Transverse colon (tissue), 4 donors: ENCODE data around the gene TCF7L2. TPM values are rescaled to one million over a fixed set of nuclear protein-coding genes. Genes with fewer than 3 reads are reported as not detected.

Source experiments
- DNase-seq: peaks from one replicate; pipeline ENCODE4 v3.0.0-alpha.2; 2019
- H3K27ac ChIP-seq, 4 donors: fragments of 200-600 bp; sonication (generic); 2 replicates each; pipeline ENCODE4 v1.5.1; 2016 to 2018; ENCODE audit warnings: inconsistent platforms in 4 of 4
- H3K27me3 ChIP-seq: fragments of 200-600 bp; sonication (generic); 2 replicates; pipeline ENCODE4 v1.5.1; 2017; ENCODE audit warnings: inconsistent platforms
- H3K36me3 ChIP-seq, 4 donors: fragments of 200-600 bp; sonication (generic); 2 replicates each; pipeline ENCODE4 v1.5.1; 2017 to 2019; ENCODE audit warnings: inconsistent platforms in 4 of 4
- H3K4me1 ChIP-seq, 4 donors: fragments of 200-600 bp; sonication (generic); 2 replicates each; pipeline ENCODE4 v1.5.1; 2017 to 2020; ENCODE audit warnings: inconsistent platforms in 4 of 4
- H3K4me3 ChIP-seq, 4 donors: fragments of 200-600 bp; sonication (generic); 1 replicate in 1 of 4; 2 replicates in 3 of 4; pipeline versions ENCODE4 v1.5.1 to v1.6.1; 2017 to 2019; ENCODE audit warnings: inconsistent platforms in 4 of 4
- H3K9me3 ChIP-seq, 2 donors: fragments of 200-600 bp; sonication (generic); 2 replicates each; pipeline ENCODE4 v1.5.1; 2017 to 2019; ENCODE audit warnings: inconsistent platforms in 2 of 2
- EP300 ChIP-seq: sonication (generic); formaldehyde crosslinking; IDR thresholded peaks from one replicate; pipeline ENCODE4 v1.6.1; 2017; ENCODE audit warnings: antibody characterized with exemption, low read depth
- POLR2A ChIP-seq: fragments of 450-650 bp; IDR thresholded peaks from one replicate; pipeline ENCODE4 v1.6.1; 2016; ENCODE audit warnings: antibody characterized with exemption, mild to moderate bottlenecking, moderate library complexity
- POLR2AphosphoS5 ChIP-seq, 3 donors: sonication (generic); formaldehyde crosslinking; IDR thresholded peaks; one replicate each; pipeline ENCODE4 v1.6.1; 2016; ENCODE audit warnings: antibody characterized with exemption in 3 of 3
- WGBS, 2 donors: methylation state at CpG; one replicate each; pipeline ENCODE4 v1.1.5; 2018; ENCODE audit warnings: low coverage in 1 of 2; 5-methylcytosine and 5-hydroxymethylcytosine counted together
- in situ Hi-C, 4 donors: fragments of 200-750 bp; cut with MboI; loops; one replicate each; pipeline versions ENCODE4 v1.15.0 to v1.15.1; 2017; ENCODE audit warnings: low sequenced_read_pairs in 3 of 4, low pct_ligation_motif_present in 1 of 4, low pct_unique_long_range_greater_than_20kb in 1 of 4
- intact Hi-C: fragments of 100-400 bp; cut with DNase I; formaldehyde crosslinking; loops from one replicate; pipeline ENCODE4 v1.15.1; 2023; ENCODE audit warnings: low total_unique reads
- total RNA-seq, 4 donors: library from RNA; depleted of rRNA; stranded (reverse); fragments of >200 nt; gene quantifications; one replicate each; pipeline ENCODE4 v1.1.0, GENCODE V29; 2016
- TF ChIP-seq, protein P1 (sequence below), 5 experiments: fragments of 200-600 bp in 3 of 5; fragments of 450-650 bp in 2 of 5; sonication (generic) in 3 of 5; IDR thresholded peaks; 1 replicate in 2 of 5; 2 replicates in 3 of 5; pipeline ENCODE4 v1.5.1; 2016 to 2017; ENCODE audit warnings: antibody characterized with exemption in 5 of 5, inconsistent platforms in 3 of 5, mild to moderate bottlenecking in 2 of 5, moderate library complexity in 1 of 5

The TCF7L2 gene
- total RNA-seq, 4 donors from 2014 or later: 84.6 to 249 (median 137) TPM

GRCh38 chr10:113115556-113115955 is 165.5 kb downstream of the TCF7L2 start:
- 89 to 93% methylated on average over 10 of the region's 10 CpGs for WGBS, 2 donors

GRCh38 chr10:113118882-113119281 is 168.8 kb downstream of the TCF7L2 start:
- H3K27me3 ChIP-seq: no peaks in the 10 kb centered on the region
- no peaks in the 10 kb centered on the region for H3K9me3 ChIP-seq
- WGBS, 2 donors: 92 to 97% methylated on average over 15 of the region's 15 CpGs
- H3K36me3 ChIP-seq: no peaks in the 10 kb centered on the region
- no peak overlapping the region for H3K27ac ChIP-seq
- DNase-seq: no peak
- intact Hi-C loops: no loop called here
- in situ Hi-C loops: loop anchor here in 3 of 4 donors (25.0 kb wide), 2 partner anchors 382 to 557 kb away; no protein-coding TSS in a partner anchor
- H3K4me1 ChIP-seq: no peaks in the 10 kb centered on the region
- TF ChIP-seq POLR2AphosphoS5 (IDR thresholded peaks at IDR 0.05): no peak
- TF ChIP-seq EP300: no peak
- TF ChIP-seq, protein P1, sequence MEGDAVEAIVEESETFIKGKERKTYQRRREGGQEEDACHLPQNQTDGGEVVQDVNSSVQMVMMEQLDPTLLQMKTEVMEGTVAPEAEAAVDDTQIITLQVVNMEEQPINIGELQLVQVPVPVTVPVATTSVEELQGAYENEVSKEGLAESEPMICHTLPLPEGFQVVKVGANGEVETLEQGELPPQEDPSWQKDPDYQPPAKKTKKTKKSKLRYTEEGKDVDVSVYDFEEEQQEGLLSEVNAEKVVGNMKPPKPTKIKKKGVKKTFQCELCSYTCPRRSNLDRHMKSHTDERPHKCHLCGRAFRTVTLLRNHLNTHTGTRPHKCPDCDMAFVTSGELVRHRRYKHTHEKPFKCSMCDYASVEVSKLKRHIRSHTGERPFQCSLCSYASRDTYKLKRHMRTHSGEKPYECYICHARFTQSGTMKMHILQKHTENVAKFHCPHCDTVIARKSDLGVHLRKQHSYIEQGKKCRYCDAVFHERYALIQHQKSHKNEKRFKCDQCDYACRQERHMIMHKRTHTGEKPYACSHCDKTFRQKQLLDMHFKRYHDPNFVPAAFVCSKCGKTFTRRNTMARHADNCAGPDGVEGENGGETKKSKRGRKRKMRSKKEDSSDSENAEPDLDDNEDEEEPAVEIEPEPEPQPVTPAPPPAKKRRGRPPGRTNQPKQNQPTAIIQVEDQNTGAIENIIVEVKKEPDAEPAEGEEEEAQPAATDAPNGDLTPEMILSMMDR (IDR thresholded peaks at IDR 0.05): no peak
- TF ChIP-seq POLR2A: no peak
- no peak overlapping the region for H3K4me3 ChIP-seq

More at GRCh38 chr10:113115556-113115955, 165.5 kb downstream of the TCF7L2 start:
- intact Hi-C loops (no loop called here), in situ Hi-C loops (loop anchor here in 3 of 4 donors (25.0 kb wide), 2 partner anchors 378 to 553 kb away; no protein-coding TSS in a partner anchor)
- no peak overlapping the region for H3K27ac ChIP-seq
- H3K9me3 ChIP-seq: no peaks in the 10 kb centered on the region
- DNase-seq: no peak
- TF ChIP-seq EP300 (no peak), POLR2AphosphoS5 (IDR thresholded peaks at IDR 0.05) (no peak), POLR2A (no peak)
- TF ChIP-seq, protein P1 (IDR thresholded peaks at IDR 0.05): no peak
- H3K4me3 ChIP-seq: no peak overlapping the region
- no peaks in the 10 kb centered on the region for H3K27me3 ChIP-seq
- peaks cover 7 to 14% (median 10%) of the 10 kb centered on the region in 4 donors for H3K4me1 ChIP-seq
- no peaks in the 10 kb centered on the region for H3K36me3 ChIP-seq

DNA sequence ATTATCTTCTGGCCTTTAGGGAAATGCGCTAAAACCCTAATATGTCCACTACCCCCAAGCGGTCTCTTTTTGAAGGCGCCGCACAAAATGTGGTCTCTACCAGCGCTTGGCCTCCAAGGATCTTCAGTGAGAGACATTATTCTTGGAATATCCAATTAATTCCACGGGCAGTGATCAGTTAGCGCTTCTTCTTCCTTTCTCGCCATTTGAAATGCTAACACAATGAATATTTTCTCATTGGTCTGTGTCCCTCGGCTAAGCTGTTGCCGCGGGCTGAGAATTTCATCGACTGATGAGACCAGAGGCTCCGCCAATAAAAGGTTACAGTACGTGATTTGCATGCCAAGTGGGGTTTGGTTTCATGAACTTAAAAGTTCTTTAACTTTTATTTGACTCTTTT is 169.8 kb downstream of the TCF7L2 start:
- TF ChIP-seq, protein P1 (IDR thresholded peaks at IDR 0.05): no peak
- TF ChIP-seq EP300: no peak
- no peak for DNase-seq
- H3K9me3 ChIP-seq: no peaks in the 10 kb centered on the region
- intact Hi-C loops: no loop called here
- H3K4me3 ChIP-seq: no peak overlapping the region
- H3K27me3 ChIP-seq: no peaks in the 10 kb centered on the region
- no peaks in the 10 kb centered on the region for H3K4me1 ChIP-seq
- H3K36me3 ChIP-seq: no peaks in the 10 kb centered on the region
- H3K27ac ChIP-seq: no peak overlapping the region
- in situ Hi-C loops: loop anchor here in 3 of 4 donors (25.0 kb wide), 2 partner anchors 382 to 558 kb away; no protein-coding TSS in a partner anchor
- WGBS, 2 donors: 96 to 97% methylated on average over 8 to 14 of the region's 14 CpGs

- 81 to 84% methylated on average over 7 of the region's 7 CpGs for WGBS, 2 donors
- intact Hi-C loops: no loop called here
- Histone ChIP-seq H3K27ac (no peak overlapping the region), H3K9me3 (no peaks in the 10 kb centered on the region), H3K4me3 (no peak overlapping the region), H3K4me1 (peaks cover under 1 to 9% (median under 1%) of the 10 kb centered on the region in 4 donors), H3K27me3 (no peaks in the 10 kb centered on the region), H3K36me3 (no peaks in the 10 kb centered on the region)
- TF ChIP-seq, protein P1 (IDR thresholded peaks at IDR 0.05): no peak
- no peak for TF ChIP-seq POLR2A
- TF ChIP-seq POLR2AphosphoS5 (IDR thresholded peaks at IDR 0.05): no peak
- no peak for TF ChIP-seq EP300
- in situ Hi-C loops: loop anchor here in 3 of 4 donors (25.0 kb wide), 2 partner anchors 384 to 559 kb away; no protein-coding TSS in a partner anchor
- no peak for DNase-seq
Measured at GRCh38 chr10:113121153-113121552, 171.1 kb downstream of the TCF7L2 start.
